ENCODE results near the gene GGNBP2. TPM values are rescaled to one million over a fixed set of nuclear protein-coding genes. Genes with fewer than 3 reads are reported as not detected.

Gene GGNBP2, protein sequence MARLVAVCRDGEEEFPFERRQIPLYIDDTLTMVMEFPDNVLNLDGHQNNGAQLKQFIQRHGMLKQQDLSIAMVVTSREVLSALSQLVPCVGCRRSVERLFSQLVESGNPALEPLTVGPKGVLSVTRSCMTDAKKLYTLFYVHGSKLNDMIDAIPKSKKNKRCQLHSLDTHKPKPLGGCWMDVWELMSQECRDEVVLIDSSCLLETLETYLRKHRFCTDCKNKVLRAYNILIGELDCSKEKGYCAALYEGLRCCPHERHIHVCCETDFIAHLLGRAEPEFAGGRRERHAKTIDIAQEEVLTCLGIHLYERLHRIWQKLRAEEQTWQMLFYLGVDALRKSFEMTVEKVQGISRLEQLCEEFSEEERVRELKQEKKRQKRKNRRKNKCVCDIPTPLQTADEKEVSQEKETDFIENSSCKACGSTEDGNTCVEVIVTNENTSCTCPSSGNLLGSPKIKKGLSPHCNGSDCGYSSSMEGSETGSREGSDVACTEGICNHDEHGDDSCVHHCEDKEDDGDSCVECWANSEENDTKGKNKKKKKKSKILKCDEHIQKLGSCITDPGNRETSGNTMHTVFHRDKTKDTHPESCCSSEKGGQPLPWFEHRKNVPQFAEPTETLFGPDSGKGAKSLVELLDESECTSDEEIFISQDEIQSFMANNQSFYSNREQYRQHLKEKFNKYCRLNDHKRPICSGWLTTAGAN
- total RNA-seq (2021; fragmentation: NEBNext Ultra II Directional; extraction: Animal tissue kit (Norgen Biotek cat#: 25700)): 10 to 100 TPM; 53.1 to 62.8 (median 54.2) TPM
- long read RNA-seq, partial matches to known transcripts: 61 of 75 reads
- long read RNA-seq, other reads (novel, unspliced or antisense): 12 of 75 reads

DNA sequence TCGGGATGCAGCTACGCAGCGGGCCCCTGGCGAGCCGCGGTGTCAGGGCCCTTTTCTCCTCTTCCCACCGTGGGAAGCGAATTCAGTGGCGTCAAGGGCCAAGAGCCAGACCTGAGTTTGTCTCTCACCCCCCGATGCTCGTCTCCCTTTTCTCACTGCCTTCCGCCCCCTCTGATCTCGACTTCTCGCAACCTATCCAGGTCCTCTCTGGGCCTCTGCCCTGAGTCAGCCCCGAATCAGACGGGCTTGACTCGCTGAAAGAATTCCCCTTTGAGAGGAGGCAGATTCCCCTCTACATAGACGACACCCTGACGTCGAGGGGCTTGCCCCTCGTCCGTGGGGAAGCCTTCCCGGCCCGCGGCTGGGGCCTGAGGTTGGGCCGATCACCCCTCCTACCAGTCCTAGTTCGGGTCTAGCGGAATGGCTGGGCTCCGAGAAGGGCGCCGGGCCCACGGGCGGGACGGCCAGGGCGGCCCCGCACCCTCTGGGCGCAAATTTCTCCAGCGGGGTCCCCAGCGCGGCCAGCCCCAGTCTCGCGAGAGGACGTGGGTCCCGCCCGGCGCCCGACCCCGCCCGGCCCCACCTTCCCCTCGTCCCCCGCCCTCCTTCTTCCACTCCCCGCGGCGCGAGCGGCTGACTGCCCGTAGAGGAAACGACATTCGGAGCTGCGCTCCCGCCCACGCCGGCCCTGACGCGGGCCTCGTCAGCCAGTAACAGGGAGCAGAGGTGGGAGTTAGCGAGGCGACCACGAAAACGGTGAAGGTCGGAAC is at the start of gene GGNBP2:
TSS of gene GGNBP2 (plus strand) at position 613 of the 770 bp plus-strand sequence. CDS start 806 bp downstream, outside the sequence.
- TF ChIP-seq, protein P1, sequence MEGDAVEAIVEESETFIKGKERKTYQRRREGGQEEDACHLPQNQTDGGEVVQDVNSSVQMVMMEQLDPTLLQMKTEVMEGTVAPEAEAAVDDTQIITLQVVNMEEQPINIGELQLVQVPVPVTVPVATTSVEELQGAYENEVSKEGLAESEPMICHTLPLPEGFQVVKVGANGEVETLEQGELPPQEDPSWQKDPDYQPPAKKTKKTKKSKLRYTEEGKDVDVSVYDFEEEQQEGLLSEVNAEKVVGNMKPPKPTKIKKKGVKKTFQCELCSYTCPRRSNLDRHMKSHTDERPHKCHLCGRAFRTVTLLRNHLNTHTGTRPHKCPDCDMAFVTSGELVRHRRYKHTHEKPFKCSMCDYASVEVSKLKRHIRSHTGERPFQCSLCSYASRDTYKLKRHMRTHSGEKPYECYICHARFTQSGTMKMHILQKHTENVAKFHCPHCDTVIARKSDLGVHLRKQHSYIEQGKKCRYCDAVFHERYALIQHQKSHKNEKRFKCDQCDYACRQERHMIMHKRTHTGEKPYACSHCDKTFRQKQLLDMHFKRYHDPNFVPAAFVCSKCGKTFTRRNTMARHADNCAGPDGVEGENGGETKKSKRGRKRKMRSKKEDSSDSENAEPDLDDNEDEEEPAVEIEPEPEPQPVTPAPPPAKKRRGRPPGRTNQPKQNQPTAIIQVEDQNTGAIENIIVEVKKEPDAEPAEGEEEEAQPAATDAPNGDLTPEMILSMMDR (IDR thresholded peaks at IDR 0.05): no peak
- Mint-ChIP-seq H3K4me1 (ENCODE audit: low read depth) (peaks cover 17% of the 10 kb centered on the region), H3K27me3 (ENCODE audit: insufficient read depth) (peaks cover 7% of the 10 kb centered on the region), H3K9me3 (no peaks in the 10 kb centered on the region), H3K4me3 (peak within 1 kb of the TSS; percentile 99), H3K27ac (peak within 1 kb of the TSS; percentile 99), H3K36me3 (ENCODE audit: low read depth) (peaks cover 35% of the 10 kb centered on the region)
- peak; percentile 91 for DNase-seq

DNA sequence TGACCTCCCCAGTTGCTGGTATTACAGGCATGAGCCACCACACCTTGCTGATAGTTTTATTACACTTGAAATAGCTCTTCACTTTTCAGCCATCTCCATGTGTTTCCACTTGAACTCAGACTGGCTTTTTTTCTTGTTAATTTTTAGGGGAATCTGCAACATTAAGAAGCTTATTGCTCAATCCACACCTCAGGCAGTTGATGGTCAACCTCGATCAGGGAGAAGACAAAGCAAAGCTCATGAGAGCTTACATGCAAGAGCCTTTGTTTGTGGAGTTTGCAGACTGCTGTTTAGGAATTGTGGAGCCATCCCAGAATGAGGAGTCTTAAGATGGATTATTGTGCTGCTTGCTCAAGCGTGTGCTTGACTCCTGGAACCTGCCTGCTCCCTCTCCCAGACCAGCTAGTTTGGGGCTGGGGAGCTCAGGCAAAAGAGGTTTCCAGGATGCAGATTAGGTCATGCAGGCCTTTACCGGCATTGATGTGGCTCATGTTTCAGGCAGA is 49.6 kb upstream of the GGNBP2 start:
- Mint-ChIP-seq H3K27ac (no peak overlapping the region), H3K4me3 (no peak overlapping the region), H3K27me3 (ENCODE audit: insufficient read depth) (no peaks in the 10 kb centered on the region), H3K9me3 (no peaks in the 10 kb centered on the region), H3K4me1 (ENCODE audit: low read depth) (peaks cover 15% of the 10 kb centered on the region), H3K36me3 (ENCODE audit: low read depth) (peaks cover 18% of the 10 kb centered on the region)
- TF ChIP-seq, protein P1 (IDR thresholded peaks at IDR 0.05): no peak
- DNase-seq: no peak

DNA sequence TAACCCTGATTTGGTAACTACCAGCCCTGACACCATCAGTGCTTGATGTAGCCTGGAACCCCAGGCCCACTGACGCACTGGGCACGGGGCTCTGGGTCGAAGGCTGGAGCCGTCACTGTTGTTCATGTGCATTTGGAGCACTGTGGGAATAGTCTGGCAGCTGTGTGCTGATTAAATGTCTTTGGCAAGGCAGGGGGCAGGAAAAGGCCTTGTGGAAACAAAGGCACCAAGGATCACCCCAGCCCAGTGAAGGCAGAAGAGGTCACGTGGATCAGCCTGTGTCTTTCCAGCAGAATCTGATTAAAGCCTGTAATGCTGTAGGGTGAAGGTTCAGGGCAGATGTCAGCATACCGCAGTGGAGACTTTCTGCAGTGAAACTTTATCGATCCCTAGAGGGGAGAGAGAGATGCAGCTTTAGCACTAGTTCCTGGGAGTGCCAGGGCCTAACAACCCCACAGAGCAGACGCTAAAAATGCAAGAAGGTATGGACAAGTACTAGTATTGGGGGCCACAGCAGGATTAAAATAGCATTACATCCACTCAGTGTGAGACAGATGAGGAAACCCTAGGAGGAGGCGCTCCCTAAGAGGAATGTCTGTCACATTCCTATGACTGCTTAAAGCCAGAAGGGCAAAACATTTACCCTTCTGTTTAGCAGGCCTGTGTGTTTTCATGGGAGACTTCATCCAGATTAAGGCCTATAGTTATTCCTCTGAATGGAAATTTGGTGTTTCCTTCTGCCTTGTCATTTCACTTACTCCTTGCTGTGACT is 48.5 kb upstream of the GGNBP2 start:
- TF ChIP-seq, protein P1 (IDR thresholded peaks at IDR 0.05): no peak
- peaks cover 15% of the 10 kb centered on the region for H3K4me1 Mint-ChIP-seq (ENCODE audit: low read depth)
- DNase-seq: peak; percentile 5
- H3K27ac Mint-ChIP-seq: peak overlapping the region; percentile 42
- H3K27me3 Mint-ChIP-seq (ENCODE audit: insufficient read depth): no peaks in the 10 kb centered on the region
- peaks cover 15% of the 10 kb centered on the region for H3K36me3 Mint-ChIP-seq (ENCODE audit: low read depth)
- H3K9me3 Mint-ChIP-seq: no peaks in the 10 kb centered on the region
- no peak overlapping the region for H3K4me3 Mint-ChIP-seq

DNA sequence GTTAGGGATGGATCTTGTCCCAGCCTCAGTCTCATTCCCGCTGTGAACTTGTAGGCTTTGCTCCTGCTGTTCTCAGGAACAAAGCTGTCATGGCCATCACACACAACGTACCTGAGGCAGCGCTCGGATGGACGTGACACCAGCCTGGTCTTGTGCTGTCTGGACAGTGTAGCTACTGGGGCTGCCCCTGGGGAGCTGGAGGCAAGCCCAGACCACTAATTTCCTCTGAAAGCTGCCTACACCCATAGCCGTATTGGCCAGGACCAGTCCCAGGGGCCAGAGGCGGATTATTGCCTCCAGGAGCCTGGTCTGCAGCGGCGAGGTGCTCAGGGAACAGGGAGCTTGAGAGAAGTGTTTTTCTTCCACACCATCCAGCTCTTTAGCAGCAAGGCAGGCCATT is 46.6 kb upstream of the GGNBP2 start:
- no peaks in the 10 kb centered on the region for H3K27me3 Mint-ChIP-seq (ENCODE audit: insufficient read depth)
- H3K4me1 Mint-ChIP-seq (ENCODE audit: low read depth): peaks cover 15% of the 10 kb centered on the region
- no peak overlapping the region for H3K27ac Mint-ChIP-seq
- H3K9me3 Mint-ChIP-seq: no peaks in the 10 kb centered on the region
- H3K36me3 Mint-ChIP-seq (ENCODE audit: low read depth): peaks cover 18% of the 10 kb centered on the region
- no peak for DNase-seq
- TF ChIP-seq, protein P1 (IDR thresholded peaks at IDR 0.05): no peak
- H3K4me3 Mint-ChIP-seq: no peak overlapping the region

Data from HFFc6 (cell line).